HepG2 (cell line): Measurements from ENCODE around the gene VGLL4. TPM values are rescaled to one million over a fixed set of nuclear protein-coding genes. Genes with fewer than 3 reads are reported as not detected.

Experiments
- ATAC-seq: fragments of 200-7000 bp; cut with Tn5 transposase; 3 replicates; pipeline ENCODE4 v1.9.1; 2020; ENCODE audit warnings: mild to moderate bottlenecking, moderate library complexity
- BruUV-seq: library from RNA; stranded (reverse); fragments of 400-500 nt; replicated peaks from 2 replicates; lab custom pipeline; 2021; lab: Mats Ljungman, UMichigan
- CTCF ChIA-PET: fragments of 300-600 bp; formaldehyde crosslinking; extraction: SDS; loops from one replicate; lab custom pipeline; 2021; ENCODE audit warnings: low total read pairs, inconsistent platforms, low intra/inter-chr PET ratio; lab: Yijun Ruan, JAX
- POLR2A ChIA-PET: fragments of 350-600 bp; sonication (Branson Sonifier 250); formaldehyde crosslinking; loops from one replicate; lab custom pipeline; 2020; ENCODE audit warnings: antibody characterized with exemption, inconsistent platforms; lab: Yijun Ruan, JAX
- DNase-seq: peaks from one replicate; pipeline ENCODE4 v3.0.0-alpha.2; 2015; ENCODE audit warnings: low spot score
- FAIRE-seq: peaks from 3 replicates; lab custom pipeline; 2011; peaks lifted over from hg19 to GRCh38; lab: Jason Lieb, UNC
- H2AFZ ChIP-seq: one replicate; pipeline ENCODE4 v1.6.1; 2011; ENCODE audit warnings: low read length, inconsistent platforms
- H3K27ac ChIP-seq: fragments of 300-600 bp; 3 replicates; pipeline ENCODE4 v1.8.0; 2011; ENCODE audit warnings: mixed run types, mild to moderate bottlenecking, mixed read lengths, low read length, inconsistent platforms; ENCODE audit not compliant: insufficient read depth; ENCODE audit errors: extremely low read length
- H3K27me3 ChIP-seq, 2 experiments: fragments of 200-600 bp in 1 of 2; 2 replicates in 1 of 2; 3 replicates in 1 of 2; pipeline versions ENCODE4 v1.6.0 to v1.8.0; 2011; ENCODE audit warnings: low read length in 2 of 2, mild to moderate bottlenecking in 2 of 2, moderate library complexity in 2 of 2, inconsistent platforms in 1 of 2; ENCODE audit not compliant: insufficient read depth in 2 of 2, control insufficient read depth in 1 of 2
- H3K36me3 ChIP-seq, 2 experiments: fragments of 200-600 bp in 1 of 2; replicated peaks in 1 of 2; 2 replicates in 1 of 2; 3 replicates in 1 of 2; pipeline versions ENCODE4 v1.5.1 to v1.8.0; 2011; ENCODE audit warnings: low read length in 2 of 2, inconsistent platforms in 1 of 2; ENCODE audit not compliant: insufficient read depth in 2 of 2, control insufficient read depth in 1 of 2
- H3K4me1 ChIP-seq: 2 replicates; pipeline ENCODE4 v1.5.1; 2012; ENCODE audit warnings: low read length, inconsistent platforms; ENCODE audit not compliant: insufficient read depth
- H3K4me2 ChIP-seq: 2 replicates; pipeline ENCODE4 v1.6.0; 2011; ENCODE audit warnings: low read depth, low read length, inconsistent platforms
- H3K4me3 ChIP-seq, 3 experiments: fragments of 200-600 bp in 1 of 3; sonication (generic), shearing (Covaris generic) in 1 of 3; replicated peaks in 1 of 3; 2 replicates each; pipeline ENCODE4 v1.5.1; 2011 to 2016; ENCODE audit warnings: low read length in 3 of 3, inconsistent platforms in 2 of 3, low read depth in 2 of 3, mild to moderate bottlenecking in 2 of 3, control low read depth in 1 of 3, mixed read lengths in 1 of 3; ENCODE audit not compliant: insufficient read depth in 1 of 3
- H3K79me2 ChIP-seq: one replicate; pipeline ENCODE4 v1.6.1; 2011; ENCODE audit warnings: low read length, inconsistent platforms; ENCODE audit not compliant: insufficient read depth
- H3K9ac ChIP-seq: 2 replicates; pipeline ENCODE4 v1.6.0; 2011; ENCODE audit warnings: mild to moderate bottlenecking, low read depth, low read length, inconsistent platforms; ENCODE audit not compliant: insufficient read depth
- H3K9me3 ChIP-seq: 2 replicates; pipeline ENCODE4 v1.5.1; 2012; ENCODE audit warnings: mild to moderate bottlenecking, low read length
- H4K20me1 ChIP-seq: 2 replicates; pipeline ENCODE4 v1.6.0; 2011; ENCODE audit warnings: inconsistent platforms, mild to moderate bottlenecking, low read length, moderate library complexity; ENCODE audit not compliant: insufficient read depth
- CENPX ChIP-seq: sonication (generic); formaldehyde crosslinking; IDR thresholded peaks from 2 replicates; pipeline ENCODE4 v1.9.0; 2021; ENCODE audit warnings: mild to moderate bottlenecking, missing genetic modification reagents, moderate library complexity
- CHD4 ChIP-seq: fragments of 200-600 bp; sonication (generic); IDR thresholded peaks from 2 replicates; pipeline ENCODE4 v1.7.0; 2017; ENCODE audit warnings: mild to moderate bottlenecking, low read length, borderline replicate concordance
- FOXM1 ChIP-seq: sonication (generic); formaldehyde crosslinking; IDR thresholded peaks from 2 replicates; pipeline ENCODE4 v1.5.0; 2020; ENCODE audit warnings: missing genetic modification reagents
- ISX ChIP-seq: sonication (generic); formaldehyde crosslinking; conservative IDR thresholded peaks from 2 replicates; pipeline ENCODE4 v1.5.0; 2020; ENCODE audit warnings: missing genetic modification reagents
- MXD4 ChIP-seq: IDR thresholded peaks from 2 replicates; pipeline ENCODE4 v1.6.1; 2016; ENCODE audit warnings: mild to moderate bottlenecking, missing biosample characterization, missing genetic modification reagents
- PAX8 ChIP-seq: sonication (generic); formaldehyde crosslinking; IDR thresholded peaks from 2 replicates; pipeline ENCODE4 v1.8.0; 2022; ENCODE audit warnings: mild to moderate bottlenecking, missing genetic modification reagents, borderline replicate concordance
- ZMAT3 ChIP-seq: sonication (generic); formaldehyde crosslinking; conservative IDR thresholded peaks from 2 replicates; pipeline ENCODE4 v1.7.0; 2021; ENCODE audit warnings: missing genetic modification reagents
- ZNF138 ChIP-seq: sonication (generic); formaldehyde crosslinking; IDR thresholded peaks from 2 replicates; pipeline ENCODE4 v1.5.0; 2020; ENCODE audit warnings: mild to moderate bottlenecking, low read depth, missing genetic modification reagents
- ZNF260 ChIP-seq: sonication (generic); formaldehyde crosslinking; IDR thresholded peaks from 2 replicates; pipeline ENCODE4 v1.4.0; 2020; ENCODE audit warnings: missing genetic modification reagents, low read depth, mild to moderate bottlenecking, borderline replicate concordance
- ZNF331 ChIP-seq: sonication (generic); formaldehyde crosslinking; IDR thresholded peaks from 2 replicates; pipeline ENCODE4 v1.4.0; 2020; ENCODE audit warnings: missing genetic modification reagents
- ZNF34 ChIP-seq: sonication (generic); formaldehyde crosslinking; IDR thresholded peaks from 2 replicates; pipeline ENCODE4 v1.4.0; 2020; ENCODE audit warnings: mild to moderate bottlenecking, missing genetic modification reagents, borderline replicate concordance
- ZNF615 ChIP-seq: sonication (generic); formaldehyde crosslinking; IDR thresholded peaks from 2 replicates; pipeline ENCODE4 v1.5.0; 2020; ENCODE audit warnings: mild to moderate bottlenecking, missing genetic modification reagents, borderline replicate concordance
- WGBS: methylation state at CpG from one replicate; pipeline ENCODE4 v1.1.6; 2017; ENCODE audit warnings: low lambda C conversion rate; 5-methylcytosine and 5-hydroxymethylcytosine counted together
- in situ Hi-C: cut with HindIII; loops from 2 replicates; pipeline ENCODE4 v1.10.0; 2017; ENCODE audit warnings: low pct_unique_long_range_greater_than_20kb; ENCODE audit not compliant: extremely low pct_ligation_motif_present
- intact Hi-C: fragments of 100-400 bp; cut with micrococcal nuclease; formaldehyde crosslinking; loops from one replicate; pipeline ENCODE4 v1.10.0; 2022; ENCODE audit not compliant: unreplicated experiment
- polyA plus RNA-seq, 8 experiments: library from polyadenylated mRNA; depleted of rRNA in 3 of 8; stranded (reverse) in 7 of 8; unstranded in 1 of 8; fragments of >200 nt; fragmentation: Illumina TruSeq in 4 of 8; extraction: Trizol in 4 of 8; gene quantifications; 2 replicates each; pipeline versions ENCODE4 v1.2.1 to v1.2.3, GENCODE V29; 2011 to 2016; ENCODE audit warnings: low read depth in 4 of 8, missing spikeins in 1 of 8, mixed read lengths in 1 of 8; ENCODE audit not compliant: insufficient read depth in 1 of 8
- total RNA-seq, 5 experiments: library from RNA; depleted of rRNA; stranded (reverse); fragments of >200 nt; fragmentation: Illumina TruSeq; extraction: Trizol; gene quantifications; 2 replicates each; pipeline ENCODE4 v1.2.3, GENCODE V29; 2016; ENCODE audit warnings: low read depth in 1 of 5
- TF ChIP-seq, protein P1 (sequence below): sonication (generic); formaldehyde crosslinking; IDR thresholded peaks from 2 replicates; pipeline ENCODE4 v1.5.1; 2020; ENCODE audit warnings: mild to moderate bottlenecking, missing genetic modification reagents, moderate library complexity
- TF ChIP-seq, protein P2 (sequence below): IDR thresholded peaks from 2 replicates; pipeline ENCODE4 v1.6.1; 2016; ENCODE audit warnings: missing compliant biosample characterization, missing genetic modification reagents, borderline replicate concordance
- TF ChIP-seq, protein P3 (sequence below): sonication (generic); formaldehyde crosslinking; IDR thresholded peaks from 2 replicates; pipeline ENCODE4 v1.5.0; 2020; ENCODE audit warnings: mild to moderate bottlenecking, missing genetic modification reagents

The VGLL4 gene
- total and polyA plus RNA-seq, 2 of the 13 experiments (the other 11 are each of a cell fraction or from before 2014, with no cell fraction given) = 23.2 to 39.0 TPM

DNA sequence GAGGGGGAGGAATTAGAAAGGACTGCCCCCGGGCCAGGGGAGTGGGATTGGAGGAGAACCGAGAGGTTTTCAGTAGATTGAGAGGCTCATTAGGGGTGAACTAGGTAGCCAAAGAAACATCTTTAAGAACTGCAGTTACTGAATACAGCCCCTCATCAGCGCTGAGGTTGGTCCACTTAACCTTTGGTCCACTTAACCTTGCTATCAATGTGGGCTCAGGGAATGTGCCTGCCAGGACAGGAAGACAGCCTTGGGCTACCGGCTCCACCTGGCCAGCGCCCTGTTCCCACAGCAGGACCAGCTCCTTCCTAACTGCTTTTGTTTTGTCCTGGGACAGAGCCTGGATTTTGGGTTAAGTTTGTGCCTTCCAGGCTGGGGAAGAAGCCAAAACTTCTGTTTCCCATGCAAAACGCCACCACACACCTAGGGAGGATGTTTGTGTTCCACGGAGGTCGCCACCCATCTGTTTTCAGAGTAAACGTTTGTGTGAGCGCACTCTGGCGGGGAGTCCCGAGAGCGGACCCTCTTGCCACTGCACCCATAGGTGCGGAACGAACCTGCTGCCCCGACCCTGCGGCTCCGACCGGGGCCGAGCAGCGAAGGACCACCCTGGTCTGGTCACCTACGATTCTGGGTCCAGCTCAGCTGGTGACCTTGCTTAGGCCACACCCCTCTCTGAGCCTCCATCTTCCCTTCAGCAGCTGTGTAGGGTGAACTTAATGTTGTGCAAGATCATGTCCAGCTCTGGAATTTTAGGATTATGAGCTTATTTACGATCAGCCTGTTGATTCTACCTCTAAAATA, 107.4 kb downstream of the VGLL4 start:
- Histone ChIP-seq H3K36me3 (no peaks in the 10 kb centered on the region), H3K4me3 (peak overlapping the region; percentile 8 to 70 (median 13); a peak in 4 of 6 replicates), H2AFZ (peak overlapping the region; percentile 82), H3K9me3 (no peaks in the 10 kb centered on the region), H4K20me1 (no peaks in the 10 kb centered on the region), H3K4me2 (peak overlapping the region; percentile 86), H3K9ac (peak overlapping the region; percentile 25; the same call in 1 of the 2 replicates), H3K79me2 (no peaks in the 10 kb centered on the region), H3K27ac (no peak overlapping the region), H3K27me3 (no peaks in the 10 kb centered on the region), H3K4me1 (peaks cover 16% of the 10 kb centered on the region)
- 28% methylated on average over 4 of the region's 23 CpGs for WGBS
- in situ Hi-C loops (loop anchor here (5.0 kb wide), 1 partner anchor 154 kb away; no protein-coding TSS in a partner anchor), intact Hi-C loops (loop anchor here (1.0 kb wide), 2 partner anchors 116 to 157 kb away; no protein-coding TSS in a partner anchor)
- POLR2A ChIA-PET = interaction anchor here (1.3 kb wide), 1 partner anchor 28 kb away, joined by 4 read pairs; no protein-coding TSS in a partner anchor
- peak; percentile 75 for FAIRE-seq
- no TSS peak for BruUV-seq
- peak; percentile 65 for DNase-seq
- CTCF ChIA-PET = interaction anchor here (1.6 kb wide), 1 partner anchor 157 kb away, joined by 6 read pairs; no protein-coding TSS in a partner anchor
- peak; percentile 94 for ATAC-seq
- no peak for TF ChIP-seq ZNF34 (CRISPR knock-in tag)
- no peak for TF ChIP-seq FOXM1 (CRISPR knock-in tag)
- TF ChIP-seq ZMAT3 (CRISPR knock-in tag) = no peak
- TF ChIP-seq PAX8 (CRISPR knock-in tag) = no peak
- TF ChIP-seq CENPX (CRISPR knock-in tag) = no peak
- TF ChIP-seq, protein P1, sequence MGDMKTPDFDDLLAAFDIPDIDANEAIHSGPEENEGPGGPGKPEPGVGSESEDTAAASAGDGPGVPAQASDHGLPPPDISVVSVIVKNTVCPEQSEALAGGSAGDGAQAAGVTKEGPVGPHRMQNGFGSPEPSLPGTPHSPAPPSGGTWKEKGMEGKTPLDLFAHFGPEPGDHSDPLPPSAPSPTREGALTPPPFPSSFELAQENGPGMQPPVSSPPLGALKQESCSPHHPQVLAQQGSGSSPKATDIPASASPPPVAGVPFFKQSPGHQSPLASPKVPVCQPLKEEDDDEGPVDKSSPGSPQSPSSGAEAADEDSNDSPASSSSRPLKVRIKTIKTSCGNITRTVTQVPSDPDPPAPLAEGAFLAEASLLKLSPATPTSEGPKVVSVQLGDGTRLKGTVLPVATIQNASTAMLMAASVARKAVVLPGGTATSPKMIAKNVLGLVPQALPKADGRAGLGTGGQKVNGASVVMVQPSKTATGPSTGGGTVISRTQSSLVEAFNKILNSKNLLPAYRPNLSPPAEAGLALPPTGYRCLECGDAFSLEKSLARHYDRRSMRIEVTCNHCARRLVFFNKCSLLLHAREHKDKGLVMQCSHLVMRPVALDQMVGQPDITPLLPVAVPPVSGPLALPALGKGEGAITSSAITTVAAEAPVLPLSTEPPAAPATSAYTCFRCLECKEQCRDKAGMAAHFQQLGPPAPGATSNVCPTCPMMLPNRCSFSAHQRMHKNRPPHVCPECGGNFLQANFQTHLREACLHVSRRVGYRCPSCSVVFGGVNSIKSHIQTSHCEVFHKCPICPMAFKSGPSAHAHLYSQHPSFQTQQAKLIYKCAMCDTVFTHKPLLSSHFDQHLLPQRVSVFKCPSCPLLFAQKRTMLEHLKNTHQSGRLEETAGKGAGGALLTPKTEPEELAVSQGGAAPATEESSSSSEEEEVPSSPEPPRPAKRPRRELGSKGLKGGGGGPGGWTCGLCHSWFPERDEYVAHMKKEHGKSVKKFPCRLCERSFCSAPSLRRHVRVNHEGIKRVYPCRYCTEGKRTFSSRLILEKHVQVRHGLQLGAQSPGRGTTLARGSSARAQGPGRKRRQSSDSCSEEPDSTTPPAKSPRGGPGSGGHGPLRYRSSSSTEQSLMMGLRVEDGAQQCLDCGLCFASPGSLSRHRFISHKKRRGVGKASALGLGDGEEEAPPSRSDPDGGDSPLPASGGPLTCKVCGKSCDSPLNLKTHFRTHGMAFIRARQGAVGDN (CRISPR knock-in tag) = peak; percentile 89
- TF ChIP-seq ZNF331 (CRISPR knock-in tag) = peak; percentile 53; the same call in 1 of the 2 replicates
- no peak for TF ChIP-seq ZNF260 (CRISPR knock-in tag)
- no peak for TF ChIP-seq CHD4
- no peak for TF ChIP-seq ISX (CRISPR knock-in tag)
- TF ChIP-seq ZNF615 = no peak
- TF ChIP-seq, protein P2, sequence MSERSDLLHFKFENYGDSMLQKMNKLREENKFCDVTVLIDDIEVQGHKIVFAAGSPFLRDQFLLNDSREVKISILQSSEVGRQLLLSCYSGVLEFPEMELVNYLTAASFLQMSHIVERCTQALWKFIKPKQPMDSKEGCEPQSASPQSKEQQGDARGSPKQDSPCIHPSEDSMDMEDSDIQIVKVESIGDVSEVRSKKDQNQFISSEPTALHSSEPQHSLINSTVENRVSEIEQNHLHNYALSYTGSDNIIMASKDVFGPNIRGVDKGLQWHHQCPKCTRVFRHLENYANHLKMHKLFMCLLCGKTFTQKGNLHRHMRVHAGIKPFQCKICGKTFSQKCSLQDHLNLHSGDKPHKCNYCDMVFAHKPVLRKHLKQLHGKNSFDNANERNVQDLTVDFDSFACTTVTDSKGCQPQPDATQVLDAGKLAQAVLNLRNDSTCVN = 0 out of 2 replicates have a peak, but pooled peaks have one; percentile 49
- TF ChIP-seq ZNF138 (CRISPR knock-in tag) = no peak
- TF ChIP-seq, protein P3, sequence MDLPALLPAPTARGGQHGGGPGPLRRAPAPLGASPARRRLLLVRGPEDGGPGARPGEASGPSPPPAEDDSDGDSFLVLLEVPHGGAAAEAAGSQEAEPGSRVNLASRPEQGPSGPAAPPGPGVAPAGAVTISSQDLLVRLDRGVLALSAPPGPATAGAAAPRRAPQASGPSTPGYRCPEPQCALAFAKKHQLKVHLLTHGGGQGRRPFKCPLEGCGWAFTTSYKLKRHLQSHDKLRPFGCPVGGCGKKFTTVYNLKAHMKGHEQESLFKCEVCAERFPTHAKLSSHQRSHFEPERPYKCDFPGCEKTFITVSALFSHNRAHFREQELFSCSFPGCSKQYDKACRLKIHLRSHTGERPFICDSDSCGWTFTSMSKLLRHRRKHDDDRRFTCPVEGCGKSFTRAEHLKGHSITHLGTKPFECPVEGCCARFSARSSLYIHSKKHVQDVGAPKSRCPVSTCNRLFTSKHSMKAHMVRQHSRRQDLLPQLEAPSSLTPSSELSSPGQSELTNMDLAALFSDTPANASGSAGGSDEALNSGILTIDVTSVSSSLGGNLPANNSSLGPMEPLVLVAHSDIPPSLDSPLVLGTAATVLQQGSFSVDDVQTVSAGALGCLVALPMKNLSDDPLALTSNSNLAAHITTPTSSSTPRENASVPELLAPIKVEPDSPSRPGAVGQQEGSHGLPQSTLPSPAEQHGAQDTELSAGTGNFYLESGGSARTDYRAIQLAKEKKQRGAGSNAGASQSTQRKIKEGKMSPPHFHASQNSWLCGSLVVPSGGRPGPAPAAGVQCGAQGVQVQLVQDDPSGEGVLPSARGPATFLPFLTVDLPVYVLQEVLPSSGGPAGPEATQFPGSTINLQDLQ (CRISPR knock-in tag) = no peak
- no peak for TF ChIP-seq MXD4 (CRISPR knock-in tag)
